HUES6 (cell line): Measurements from ENCODE around the gene IL4R.

ENCODE experiments used
- H3K27ac ChIP-seq: 2 replicates; pipeline ENCODE4 v1.7.0; 2013; ENCODE audit warnings: low read depth, mild to moderate bottlenecking, low read length, inconsistent platforms
- H3K27me3 ChIP-seq: 2 replicates; pipeline ENCODE4 v1.6.1; 2013; ENCODE audit warnings: low read length; ENCODE audit not compliant: control insufficient read depth, insufficient read depth
- H3K36me3 ChIP-seq: 2 replicates; pipeline ENCODE4 v1.6.1; 2013; ENCODE audit warnings: low read length; ENCODE audit not compliant: control insufficient read depth, insufficient read depth
- H3K4me1 ChIP-seq: 2 replicates; pipeline ENCODE4 v1.6.1; 2013; ENCODE audit warnings: low read length; ENCODE audit not compliant: control insufficient read depth, insufficient read depth
- H3K4me3 ChIP-seq: 2 replicates; pipeline ENCODE4 v1.5.1; 2013; ENCODE audit warnings: low read depth, low read length
- H3K9ac ChIP-seq: one replicate; pipeline ENCODE4 v1.6.1; 2013; ENCODE audit warnings: mild to moderate bottlenecking, low read length
- H3K9me3 ChIP-seq: 2 replicates; pipeline ENCODE4 v1.6.1; 2013; ENCODE audit warnings: low read depth, low read length; ENCODE audit not compliant: control insufficient read depth, insufficient read depth

The IL4R gene

DNA sequence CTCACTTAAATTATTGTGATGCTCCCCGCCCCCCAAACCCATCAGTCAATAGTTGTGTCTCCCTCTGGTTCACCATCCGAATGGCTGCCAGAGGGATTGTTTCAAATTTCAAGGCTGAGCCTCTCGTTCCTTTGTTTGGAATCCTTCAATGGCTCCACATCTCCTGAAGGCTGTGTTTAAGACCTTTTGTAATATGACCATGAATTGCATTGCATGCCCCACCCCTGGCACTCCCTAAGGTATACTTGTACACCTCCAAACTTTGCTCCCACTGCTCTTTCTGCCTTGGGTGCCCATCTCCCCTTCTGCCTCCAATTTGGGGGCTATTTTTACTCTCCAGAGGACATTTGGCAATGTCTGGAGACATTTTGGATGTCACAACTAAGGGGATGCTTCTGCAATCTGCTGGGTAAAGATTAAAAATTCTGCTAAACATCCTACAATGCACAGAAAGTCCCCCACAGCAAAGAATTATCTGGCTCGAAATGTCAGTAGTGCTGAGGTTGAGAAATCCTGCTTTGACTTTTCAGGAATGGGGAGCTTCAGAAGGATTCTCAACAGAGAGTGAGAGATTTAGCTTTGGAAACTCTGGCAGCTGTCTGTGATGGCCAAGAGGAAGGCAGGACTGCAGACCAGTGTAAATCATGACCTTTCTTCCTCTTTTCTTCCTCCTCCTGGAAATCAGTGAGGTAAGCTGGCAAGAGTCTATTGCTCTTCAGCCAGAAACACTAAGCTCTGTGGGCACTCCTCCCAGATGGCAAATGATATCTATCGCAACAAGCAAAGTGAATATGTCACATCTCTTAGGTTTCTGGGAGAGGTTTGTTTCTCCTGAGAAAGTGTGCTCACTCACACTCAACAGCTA, 8.7 kb upstream of the IL4R start:
- Histone ChIP-seq H3K9me3 (no peaks in the 10 kb centered on the region), H3K4me1 (no peaks in the 10 kb centered on the region), H3K27me3 (no peaks in the 10 kb centered on the region), H3K4me3 (no peak overlapping the region), H3K27ac (no peak overlapping the region), H3K9ac (no peak overlapping the region), H3K36me3 (no peaks in the 10 kb centered on the region)

- H3K4me3 ChIP-seq, result no peak overlapping the region
- no peaks in the 10 kb centered on the region for H3K36me3 ChIP-seq
- no peak overlapping the region for H3K9ac ChIP-seq
- no peaks in the 10 kb centered on the region for H3K4me1 ChIP-seq
- no peak overlapping the region for H3K27ac ChIP-seq
- H3K27me3 ChIP-seq, result no peaks in the 10 kb centered on the region
- no peaks in the 10 kb centered on the region for H3K9me3 ChIP-seq
Measured at GRCh38 chr16:27305839-27306442, 7.8 kb upstream of the IL4R start.

DNA sequence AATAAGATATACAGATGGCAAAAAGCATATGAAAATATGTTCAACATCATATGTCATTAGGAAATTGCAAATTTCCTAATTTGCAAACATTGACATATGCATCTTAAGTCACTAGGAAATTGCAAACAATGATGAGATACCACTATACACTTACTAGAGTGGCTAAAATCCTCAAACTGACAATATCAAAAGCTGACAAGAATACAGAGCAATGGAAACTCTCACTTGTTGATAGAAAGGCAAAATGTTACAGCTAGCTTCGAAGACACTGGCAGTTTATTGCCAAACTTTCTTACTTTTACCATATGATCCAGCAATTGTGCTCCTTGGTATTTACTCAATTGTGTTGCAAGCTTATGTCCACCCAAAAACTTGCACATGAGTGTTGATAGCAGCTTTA, 5.0 kb upstream of the IL4R start:
- Histone ChIP-seq H3K9me3 (no peaks in the 10 kb centered on the region), H3K4me1 (peaks cover 4% of the 10 kb centered on the region; the same call in 1 of the 2 replicates), H3K27ac (no peak overlapping the region), H3K9ac (no peak overlapping the region), H3K36me3 (no peaks in the 10 kb centered on the region), H3K4me3 (no peak overlapping the region), H3K27me3 (no peaks in the 10 kb centered on the region)

DNA sequence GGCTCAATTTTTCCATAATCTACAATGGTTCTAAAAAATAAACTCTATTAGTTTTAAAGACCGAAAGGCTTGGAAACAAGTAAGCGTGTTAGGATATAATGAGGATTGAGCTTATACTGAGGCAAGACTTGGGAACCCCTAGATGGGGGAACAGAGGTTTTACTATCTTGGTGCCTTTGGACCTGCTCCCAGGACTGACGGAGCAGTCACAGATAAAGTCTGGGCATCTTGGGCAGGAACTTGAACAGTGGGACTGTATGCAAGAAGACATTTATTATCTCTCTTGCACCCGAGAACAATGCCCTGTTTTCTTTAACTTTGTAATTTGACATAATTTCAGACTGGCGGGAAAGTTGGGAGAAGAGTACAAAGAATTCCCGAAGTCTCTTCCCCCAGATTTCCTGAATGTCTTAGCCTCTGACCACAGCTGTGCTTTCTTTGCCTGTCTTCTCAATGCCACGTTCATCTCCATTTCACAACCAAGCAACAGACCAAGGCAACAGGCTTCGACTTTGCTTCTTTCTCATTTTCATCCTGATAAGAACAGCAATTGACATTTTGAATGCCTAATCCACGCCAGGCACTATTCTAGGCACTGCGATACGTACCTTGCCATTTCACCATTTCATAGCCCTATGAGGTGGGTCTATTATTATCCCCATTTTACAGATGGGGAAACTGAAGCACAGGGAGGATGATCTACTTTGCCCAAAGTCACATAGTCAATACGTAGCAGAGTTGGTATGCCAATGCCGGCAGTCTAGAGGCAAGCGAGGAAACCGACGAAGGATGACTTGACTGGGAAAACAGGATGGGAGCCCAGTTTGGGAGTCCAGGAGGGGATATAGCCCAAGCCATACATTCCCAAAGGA, 3.0 kb upstream of the IL4R start:
- H3K36me3 ChIP-seq, result no peaks in the 10 kb centered on the region
- no peak overlapping the region for H3K27ac ChIP-seq
- no peaks in the 10 kb centered on the region for H3K9me3 ChIP-seq
- H3K9ac ChIP-seq, result no peak overlapping the region
- H3K4me1 ChIP-seq, result peaks cover 14% of the 10 kb centered on the region
- H3K27me3 ChIP-seq, result no peaks in the 10 kb centered on the region
- H3K4me3 ChIP-seq, result no peak overlapping the region

DNA sequence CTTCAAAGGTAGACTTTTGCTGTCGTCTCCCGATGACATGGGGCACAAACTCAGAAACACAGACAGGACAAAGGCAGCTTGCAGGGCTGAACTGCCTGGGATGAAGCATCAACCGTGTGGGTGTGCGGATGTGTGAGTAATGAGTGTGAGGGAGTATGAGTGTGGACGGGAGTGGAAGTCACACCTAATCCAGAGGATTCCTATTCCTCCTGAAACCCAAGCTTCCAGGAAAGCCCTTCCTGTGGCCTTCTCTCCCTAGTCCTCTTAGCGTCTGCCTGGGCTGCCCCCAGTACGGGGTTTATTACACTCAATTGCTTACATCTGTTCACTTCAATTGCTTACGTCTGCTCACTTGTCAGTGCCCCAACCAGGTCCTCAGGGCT, 2.3 kb upstream of the IL4R start:
- H3K27me3 ChIP-seq, result no peaks in the 10 kb centered on the region
- H3K36me3 ChIP-seq, result no peaks in the 10 kb centered on the region
- no peaks in the 10 kb centered on the region for H3K9me3 ChIP-seq
- peaks cover 14% of the 10 kb centered on the region for H3K4me1 ChIP-seq
- H3K4me3 ChIP-seq, result no peak overlapping the region
- no peak overlapping the region for H3K27ac ChIP-seq
- no peak overlapping the region for H3K9ac ChIP-seq

GRCh38 chr16:27311897-27312303, 1.9 kb upstream of the IL4R start:
- no peak overlapping the region for H3K27ac ChIP-seq
- no peaks in the 10 kb centered on the region for H3K36me3 ChIP-seq
- H3K4me3 ChIP-seq, result no peak overlapping the region
- no peaks in the 10 kb centered on the region for H3K27me3 ChIP-seq
- H3K9me3 ChIP-seq, result no peaks in the 10 kb centered on the region
- H3K9ac ChIP-seq, result no peak overlapping the region
- H3K4me1 ChIP-seq, result peaks cover 14% of the 10 kb centered on the region

- no peaks in the 10 kb centered on the region for H3K9me3 ChIP-seq
- peak overlapping the region; percentile 90 for H3K4me3 ChIP-seq
- H3K4me1 ChIP-seq, result peaks cover 23% of the 10 kb centered on the region
Measured at GRCh38 chr16:27312580-27313421, 973 bp upstream of the IL4R start.

GRCh38 chr16:27314161-27314723, 468 bp downstream of the IL4R start:
- Histone ChIP-seq H3K27me3 (no peaks in the 10 kb centered on the region), H3K27ac (peak overlapping the region; percentile 60; the same call in 1 of the 2 replicates), H3K4me1 (peaks cover 37% of the 10 kb centered on the region), H3K9me3 (no peaks in the 10 kb centered on the region), H3K9ac (peak overlapping the region; percentile 86), H3K4me3 (peak overlapping the region; percentile 90), H3K36me3 (no peaks in the 10 kb centered on the region)

More at GRCh38 chr16:27312580-27313421, 973 bp upstream of the IL4R start:
- Histone ChIP-seq H3K27ac (no peak overlapping the region), H3K36me3 (no peaks in the 10 kb centered on the region), H3K27me3 (no peaks in the 10 kb centered on the region), H3K9ac (peak overlapping the region; percentile 86)

GRCh38 chr16:27314986-27315332, 1.2 kb downstream of the IL4R start:
- peaks cover 41% of the 10 kb centered on the region for H3K4me1 ChIP-seq
- no peak overlapping the region for H3K9ac ChIP-seq
- H3K4me3 ChIP-seq, result peak overlapping the region; percentile 39

GRCh38 chr16:27315333-27316037, 1.7 kb downstream of the IL4R start:
- no peak overlapping the region for H3K9ac ChIP-seq
- H3K9me3 ChIP-seq, result no peaks in the 10 kb centered on the region
- H3K27me3 ChIP-seq, result no peaks in the 10 kb centered on the region
- no peaks in the 10 kb centered on the region for H3K36me3 ChIP-seq
- peak overlapping the region; percentile 39 for H3K4me3 ChIP-seq
- peaks cover 41% of the 10 kb centered on the region for H3K4me1 ChIP-seq
- H3K27ac ChIP-seq, result no peak overlapping the region

More at GRCh38 chr16:27314986-27315332, 1.2 kb downstream of the IL4R start:
- no peaks in the 10 kb centered on the region for H3K27me3 ChIP-seq
- no peaks in the 10 kb centered on the region for H3K9me3 ChIP-seq
- no peak overlapping the region for H3K27ac ChIP-seq
- no peaks in the 10 kb centered on the region for H3K36me3 ChIP-seq
